HCT116 (cell line): Measurements from ENCODE around the gene MBNL2.

Source experiments
- ATF3 ChIP-seq: IDR thresholded peaks from 2 replicates; pipeline ENCODE4 v1.6.1; 2012
- CEBPB ChIP-seq: IDR thresholded peaks from 2 replicates; pipeline ENCODE4 v1.6.1; 2012; ENCODE audit warnings: low read depth
- EGR1 ChIP-seq: IDR thresholded peaks from 2 replicates; pipeline ENCODE4 v1.6.1; 2012; ENCODE audit warnings: low read depth
- JUND ChIP-seq: IDR thresholded peaks from 2 replicates; pipeline ENCODE4 v1.6.1; 2012
- POLR2A ChIP-seq: IDR thresholded peaks from 2 replicates; pipeline ENCODE4 v1.7.0; 2011; ENCODE audit warnings: borderline replicate concordance; ENCODE audit not compliant: insufficient read depth, insufficient read length; ENCODE audit errors: extremely low read depth
- POLR2AphosphoS5 ChIP-seq: IDR thresholded peaks from 2 replicates; pipeline ENCODE4 v1.6.1; 2011; ENCODE audit warnings: mild to moderate bottlenecking, low read depth, low read length, moderate library complexity
- REST ChIP-seq: IDR thresholded peaks from 2 replicates; pipeline ENCODE4 v1.6.1; 2012; ENCODE audit warnings: low read depth
- TCF7L2 ChIP-seq: IDR thresholded peaks from 2 replicates; pipeline ENCODE4 v1.7.0; 2011; ENCODE audit warnings: borderline replicate concordance, inconsistent platforms; ENCODE audit not compliant: insufficient read depth, insufficient read length; ENCODE audit errors: extremely low read depth
- ZNF274 ChIP-seq: fragments of 200-500 bp; sonication (Bioruptor generic); IDR thresholded peaks from 2 replicates; pipeline ENCODE4 v1.6.1; 2014; ENCODE audit warnings: mild to moderate bottlenecking, low read depth, low read length, inconsistent platforms
- TF ChIP-seq, protein P1 (sequence below), 3 experiments: fragments of 200-600 bp in 1 of 3; sonication (generic) in 1 of 3; IDR thresholded peaks in 2 of 3; conservative IDR thresholded peaks in 1 of 3; 2 replicates each; pipeline ENCODE4 v1.5.1; 2012 to 2017; ENCODE audit warnings: low read depth in 2 of 3, low read length in 2 of 3, antibody characterized with exemption in 1 of 3, borderline replicate concordance in 1 of 3, control low read depth in 1 of 3, mild to moderate bottlenecking in 1 of 3, mixed read lengths in 1 of 3, mixed run types in 1 of 3, moderate library complexity in 1 of 3; ENCODE audit not compliant: insufficient read depth in 1 of 3

DNA sequence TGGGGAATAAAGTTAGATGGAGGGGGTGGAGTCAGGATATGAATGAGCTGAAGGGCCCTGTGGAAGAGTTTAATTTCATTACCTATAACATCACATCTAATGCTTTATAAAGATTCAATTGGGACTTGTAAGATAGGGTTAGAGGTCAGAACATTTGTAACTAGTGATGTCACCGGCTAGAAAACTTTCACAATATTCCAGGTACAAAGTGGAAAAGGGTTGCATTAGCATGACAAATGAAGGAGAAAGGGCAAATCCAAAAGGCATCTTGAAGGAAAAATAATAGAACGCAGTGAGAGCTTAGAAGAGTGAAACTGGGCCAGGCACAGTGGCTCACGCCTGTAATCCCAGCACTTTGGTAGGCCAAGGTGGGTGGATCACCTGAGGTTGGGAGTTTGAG lies 7.6 kb downstream of the MBNL2 start:
- TF ChIP-seq EGR1 (no peak), ZNF274 (no peak), TCF7L2 (no peak), JUND (no peak), CEBPB (no peak), ATF3 (no peak), REST (no peak), POLR2A (no peak), POLR2AphosphoS5 (no peak)
- TF ChIP-seq, protein P1, sequence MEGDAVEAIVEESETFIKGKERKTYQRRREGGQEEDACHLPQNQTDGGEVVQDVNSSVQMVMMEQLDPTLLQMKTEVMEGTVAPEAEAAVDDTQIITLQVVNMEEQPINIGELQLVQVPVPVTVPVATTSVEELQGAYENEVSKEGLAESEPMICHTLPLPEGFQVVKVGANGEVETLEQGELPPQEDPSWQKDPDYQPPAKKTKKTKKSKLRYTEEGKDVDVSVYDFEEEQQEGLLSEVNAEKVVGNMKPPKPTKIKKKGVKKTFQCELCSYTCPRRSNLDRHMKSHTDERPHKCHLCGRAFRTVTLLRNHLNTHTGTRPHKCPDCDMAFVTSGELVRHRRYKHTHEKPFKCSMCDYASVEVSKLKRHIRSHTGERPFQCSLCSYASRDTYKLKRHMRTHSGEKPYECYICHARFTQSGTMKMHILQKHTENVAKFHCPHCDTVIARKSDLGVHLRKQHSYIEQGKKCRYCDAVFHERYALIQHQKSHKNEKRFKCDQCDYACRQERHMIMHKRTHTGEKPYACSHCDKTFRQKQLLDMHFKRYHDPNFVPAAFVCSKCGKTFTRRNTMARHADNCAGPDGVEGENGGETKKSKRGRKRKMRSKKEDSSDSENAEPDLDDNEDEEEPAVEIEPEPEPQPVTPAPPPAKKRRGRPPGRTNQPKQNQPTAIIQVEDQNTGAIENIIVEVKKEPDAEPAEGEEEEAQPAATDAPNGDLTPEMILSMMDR (IDR thresholded peaks at IDR 0.05 in 2 of 3, conservative IDR thresholded peaks at IDR 0.05 in 1 of 3; ENCODE audit: borderline replicate concordance in 1 of 3, insufficient read depth in 1 of 3, low read depth in 2 of 3, low read length in 2 of 3) = no peak
